ENCODE data around the gene BUD13.

Gene BUD13

GRCh38 chr11:116714902-116715301 lies 57.9 kb downstream of the BUD13 start:
- no peaks in the 10 kb centered on the region for H3F3A ChIP-seq (ENCODE audit: low read depth)
- H3K9me2 ChIP-seq (replicated peaks; ENCODE audit: low read depth, low read length) = no peaks in the 10 kb centered on the region
- H3K9ac ChIP-seq (ENCODE audit: low read depth, low read length, poor library complexity, severe bottlenecking) = no peak overlapping the region
- H3K36me3 ChIP-seq (ENCODE audit: insufficient read depth, low read length) = no peaks in the 10 kb centered on the region
- TF ChIP-seq CTCF (conservative IDR thresholded peaks at IDR 0.05; ENCODE audit: low read length) = no peak
- TF ChIP-seq EZH2phosphoT487 (IDR thresholded peaks at IDR 0.05; ENCODE audit: borderline replicate concordance) = no peak
- no peak overlapping the region for H3K4me3 ChIP-seq (ENCODE audit: low read length, poor library complexity, severe bottlenecking)
- no peaks in the 10 kb centered on the region for H3K79me2 ChIP-seq (ENCODE audit: insufficient read depth, low read length)
- H4K20me1 ChIP-seq (ENCODE audit: insufficient read depth, low read length, poor library complexity, severe bottlenecking) = no peaks in the 10 kb centered on the region
- H3K27me3 ChIP-seq (ENCODE audit: insufficient read depth, low read length, poor library complexity, severe bottlenecking) = no peaks in the 10 kb centered on the region
- no peak overlapping the region for H3K4me2 ChIP-seq (ENCODE audit: low read depth, low read length, poor library complexity, severe bottlenecking)
- no peaks in the 10 kb centered on the region for H3K4me1 ChIP-seq (ENCODE audit: insufficient read depth, low read length, poor library complexity, severe bottlenecking)
- no peaks in the 10 kb centered on the region for H3K9me3 ChIP-seq (ENCODE audit: insufficient read depth, low read depth, low read length)
- no peak overlapping the region for H2AFZ ChIP-seq (ENCODE audit: low read length)

GRCh38 chr11:116712428-116712827 lies 60.4 kb downstream of the BUD13 start:
- Histone ChIP-seq H3K4me3 (ENCODE audit: low read length, poor library complexity, severe bottlenecking) (no peak overlapping the region), H3K9me3 (ENCODE audit: insufficient read depth, low read depth, low read length) (no peaks in the 10 kb centered on the region), H3K4me1 (ENCODE audit: insufficient read depth, low read length, poor library complexity, severe bottlenecking) (no peaks in the 10 kb centered on the region), H3K9ac (ENCODE audit: low read depth, low read length, poor library complexity, severe bottlenecking) (no peak overlapping the region), H2AFZ (ENCODE audit: low read length) (no peak overlapping the region), H3K27me3 (ENCODE audit: insufficient read depth, low read length, poor library complexity, severe bottlenecking) (no peaks in the 10 kb centered on the region), H4K20me1 (ENCODE audit: insufficient read depth, low read length, poor library complexity, severe bottlenecking) (no peaks in the 10 kb centered on the region), H3K79me2 (ENCODE audit: insufficient read depth, low read length) (no peaks in the 10 kb centered on the region), H3F3A (ENCODE audit: low read depth) (no peaks in the 10 kb centered on the region), H3K4me2 (ENCODE audit: low read depth, low read length, poor library complexity, severe bottlenecking) (no peak overlapping the region), H3K36me3 (ENCODE audit: insufficient read depth, low read length) (no peaks in the 10 kb centered on the region), H3K9me2 (replicated peaks; ENCODE audit: low read depth, low read length) (no peaks in the 10 kb centered on the region)
- no peak for TF ChIP-seq CTCF (conservative IDR thresholded peaks at IDR 0.05; ENCODE audit: low read length)
- no peak for TF ChIP-seq EZH2phosphoT487 (IDR thresholded peaks at IDR 0.05; ENCODE audit: borderline replicate concordance)

GRCh38 chr11:116710762-116711161 lies 62.0 kb downstream of the BUD13 start:
- TF ChIP-seq CTCF (conservative IDR thresholded peaks at IDR 0.05; ENCODE audit: low read length) = no peak
- TF ChIP-seq EZH2phosphoT487 (IDR thresholded peaks at IDR 0.05; ENCODE audit: borderline replicate concordance) = no peak
- no peaks in the 10 kb centered on the region for H4K20me1 ChIP-seq (ENCODE audit: insufficient read depth, low read length, poor library complexity, severe bottlenecking)

More at GRCh38 chr11:116710762-116711161, 62.0 kb downstream of the BUD13 start:
- Histone ChIP-seq H3K4me2 (ENCODE audit: low read depth, low read length, poor library complexity, severe bottlenecking) (no peak overlapping the region), H3K9me2 (replicated peaks; ENCODE audit: low read depth, low read length) (no peaks in the 10 kb centered on the region), H3K27me3 (ENCODE audit: insufficient read depth, low read length, poor library complexity, severe bottlenecking) (no peaks in the 10 kb centered on the region), H3K4me1 (ENCODE audit: insufficient read depth, low read length, poor library complexity, severe bottlenecking) (no peaks in the 10 kb centered on the region), H3K79me2 (ENCODE audit: insufficient read depth, low read length) (no peaks in the 10 kb centered on the region), H3K4me3 (ENCODE audit: low read length, poor library complexity, severe bottlenecking) (no peak overlapping the region), H3K9me3 (ENCODE audit: insufficient read depth, low read depth, low read length) (no peaks in the 10 kb centered on the region), H3K9ac (ENCODE audit: low read depth, low read length, poor library complexity, severe bottlenecking) (no peak overlapping the region), H2AFZ (ENCODE audit: low read length) (no peak overlapping the region), H3K36me3 (ENCODE audit: insufficient read depth, low read length) (no peaks in the 10 kb centered on the region), H3F3A (ENCODE audit: low read depth) (no peaks in the 10 kb centered on the region)
